Adrenal gland (tissue), 12 donors: ENCODE results near the gene PNPLA1. TPM values are rescaled to one million over a fixed set of nuclear protein-coding genes. Genes with fewer than 3 reads are reported as not detected.

ENCODE experiments used
- DNase-seq, 7 donors: peaks; one replicate each; pipeline ENCODE4 v3.0.0-alpha.2; 2019 to 2020
- H3K27ac ChIP-seq, 5 donors: fragments of 200-600 bp; sonication (generic) in 4 of 5; 1 replicate in 3 of 5; 2 replicates in 2 of 5; pipeline versions ENCODE4 v1.5.1 to v1.8.0; 2016 to 2020; ENCODE audit warnings: mild to moderate bottlenecking in 1 of 5
- H3K27me3 ChIP-seq: fragments of 200-600 bp; 2 replicates; pipeline ENCODE4 v1.8.0; 2021
- H3K36me3 ChIP-seq, 2 donors: fragments of 200-600 bp; replicated peaks in 1 of 2; 1 replicate in 1 of 2; 2 replicates in 1 of 2; pipeline versions ENCODE4 v1.5.1 to v1.8.0; 2018 to 2022
- H3K4me1 ChIP-seq, 2 donors: fragments of 200-600 bp; replicated peaks in 1 of 2; 1 replicate in 1 of 2; 2 replicates in 1 of 2; pipeline versions ENCODE4 v1.5.1 to v1.8.0; 2018 to 2021
- H3K4me3 ChIP-seq, 4 donors: fragments of 200-600 bp; sonication (generic) in 3 of 4; one replicate each; pipeline ENCODE4 v1.5.1; 2016 to 2018
- H3K9me3 ChIP-seq, 3 donors: fragments of 200-600 bp; sonication (generic) in 1 of 3; replicated peaks in 1 of 3; 1 replicate in 2 of 3; 2 replicates in 1 of 3; pipeline versions ENCODE4 v1.5.1 to v1.8.0; 2016 to 2021
- POLR2A ChIP-seq, 2 donors: fragments of 450-650 bp; IDR thresholded peaks; one replicate each; pipeline ENCODE4 v1.6.1; 2017; ENCODE audit warnings: antibody characterized with exemption in 2 of 2, mild to moderate bottlenecking in 2 of 2, moderate library complexity in 1 of 2
- WGBS, 4 donors: extraction: QIAGEN DNeasy Blood & Tissue Kit in 2 of 4; methylation state at CpG; one replicate each; pipeline versions ENCODE4 v1.1.5 to v1.1.7; 2013 to 2017; 5-methylcytosine and 5-hydroxymethylcytosine counted together
- intact Hi-C, 2 donors: fragments of 100-400 bp; cut with DNase I; formaldehyde crosslinking; loops; one replicate each; pipeline versions ENCODE4 v1.14.1 to v1.15.0; 2022 to 2023
- polyA plus RNA-seq, 3 donors: library from polyadenylated mRNA; stranded (reverse); fragments of 200-250 nt in 2 of 3; fragments of 350-450 nt in 1 of 3; fragmentation: Illumina TruSeq in 1 of 3; extraction: RNeasy Lipid Tissue Mini Kit (QIAGEN cat#74804) in 1 of 3; gene quantifications; one replicate each; pipeline ENCODE4 v1.2.3, GENCODE V29; 2013 to 2014
- total RNA-seq, 9 donors: library from RNA; depleted of rRNA in 4 of 9; stranded (reverse); fragments of >200 nt in 4 of 9; fragments of 120-200 nt in 1 of 9; fragmentation: NEBNext Ultra II Directional in 1 of 9; extraction: Animal tissue kit (Norgen Biotek cat#: 25700) in 1 of 9; gene quantifications; one replicate each; pipeline versions ENCODE4 v1.1.0 to v1.2.4, GENCODE V29; 2013 to 2023
- TF ChIP-seq, protein P1 (sequence below), 6 experiments: fragments of 450-650 bp in 4 of 6; fragments of 200-600 bp in 2 of 6; sonication (generic) in 1 of 6; IDR thresholded peaks; 1 replicate in 5 of 6; 2 replicates in 1 of 6; pipeline versions ENCODE4 v1.5.1 to v1.8.0; 2016 to 2021; ENCODE audit warnings: antibody characterized with exemption in 6 of 6, mild to moderate bottlenecking in 2 of 6, moderate library complexity in 1 of 6
- donor health status: healthy with polysubstance abuse.
- donor health status: Bipolar disorder and iron deficiency.
- donor health status: DM: yes; HTN: yes; CAD: no.
- donor health status: DM: no; HTN: no; CAD: no.
- donor health status: DM: no; HTN: no; CAD: no.
- donor health status: DM: yes; HTN: yes; CAD: no.

The PNPLA1 gene
- total and polyA plus RNA-seq, 12 donors: 0.11 to 1.6 (median 0.29) TPM; not detected in 6

DNA sequence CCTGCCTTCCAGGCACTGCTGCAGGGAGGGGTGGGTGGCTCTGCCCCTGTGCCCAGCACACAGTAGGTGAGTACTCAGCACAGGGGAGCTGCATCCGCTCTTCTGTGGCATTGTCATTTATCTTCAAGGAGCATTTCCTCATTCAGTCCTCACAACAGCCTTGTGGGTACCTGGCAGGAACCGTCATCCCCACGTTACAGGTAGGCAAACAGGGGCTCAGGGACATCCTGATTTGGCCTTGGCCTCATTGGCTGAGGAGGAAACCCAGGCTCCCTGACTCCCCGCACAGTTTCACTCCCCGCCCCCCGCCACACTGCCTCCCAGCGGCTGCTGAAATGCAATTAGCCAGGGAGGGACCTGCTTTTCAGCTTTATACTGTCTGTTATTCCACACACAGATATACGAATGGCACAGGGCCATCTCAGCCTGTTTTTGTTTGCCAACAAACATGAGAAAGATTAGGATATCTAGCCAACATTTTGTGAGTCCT, 24.2 kb upstream of the PNPLA1 start:
- Histone ChIP-seq H3K27ac (peak overlapping the region in 1 of 5 donors; percentile 41), H3K36me3 (no peaks in the 10 kb centered on the region), H3K9me3 (no peaks in the 10 kb centered on the region), H3K4me1 (peaks cover 0 to 25% of the 10 kb centered on the region in 2 donors), H3K4me3 (no peak overlapping the region), H3K27me3 (no peaks in the 10 kb centered on the region)
- TF ChIP-seq, protein P1, sequence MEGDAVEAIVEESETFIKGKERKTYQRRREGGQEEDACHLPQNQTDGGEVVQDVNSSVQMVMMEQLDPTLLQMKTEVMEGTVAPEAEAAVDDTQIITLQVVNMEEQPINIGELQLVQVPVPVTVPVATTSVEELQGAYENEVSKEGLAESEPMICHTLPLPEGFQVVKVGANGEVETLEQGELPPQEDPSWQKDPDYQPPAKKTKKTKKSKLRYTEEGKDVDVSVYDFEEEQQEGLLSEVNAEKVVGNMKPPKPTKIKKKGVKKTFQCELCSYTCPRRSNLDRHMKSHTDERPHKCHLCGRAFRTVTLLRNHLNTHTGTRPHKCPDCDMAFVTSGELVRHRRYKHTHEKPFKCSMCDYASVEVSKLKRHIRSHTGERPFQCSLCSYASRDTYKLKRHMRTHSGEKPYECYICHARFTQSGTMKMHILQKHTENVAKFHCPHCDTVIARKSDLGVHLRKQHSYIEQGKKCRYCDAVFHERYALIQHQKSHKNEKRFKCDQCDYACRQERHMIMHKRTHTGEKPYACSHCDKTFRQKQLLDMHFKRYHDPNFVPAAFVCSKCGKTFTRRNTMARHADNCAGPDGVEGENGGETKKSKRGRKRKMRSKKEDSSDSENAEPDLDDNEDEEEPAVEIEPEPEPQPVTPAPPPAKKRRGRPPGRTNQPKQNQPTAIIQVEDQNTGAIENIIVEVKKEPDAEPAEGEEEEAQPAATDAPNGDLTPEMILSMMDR (IDR thresholded peaks at IDR 0.05): peak in 2 of 6 experiments; percentile 8 to 9
- TF ChIP-seq POLR2A (IDR thresholded peaks at IDR 0.05): no peak
- DNase-seq: peak in 3 of 7 donors; percentile 37 to 57 (median 42)
- intact Hi-C loops: no loop called here
- WGBS, 4 donors: 39 to 53% (median 48%) methylated on average over 7 to 8 of the region's 8 CpGs

DNA sequence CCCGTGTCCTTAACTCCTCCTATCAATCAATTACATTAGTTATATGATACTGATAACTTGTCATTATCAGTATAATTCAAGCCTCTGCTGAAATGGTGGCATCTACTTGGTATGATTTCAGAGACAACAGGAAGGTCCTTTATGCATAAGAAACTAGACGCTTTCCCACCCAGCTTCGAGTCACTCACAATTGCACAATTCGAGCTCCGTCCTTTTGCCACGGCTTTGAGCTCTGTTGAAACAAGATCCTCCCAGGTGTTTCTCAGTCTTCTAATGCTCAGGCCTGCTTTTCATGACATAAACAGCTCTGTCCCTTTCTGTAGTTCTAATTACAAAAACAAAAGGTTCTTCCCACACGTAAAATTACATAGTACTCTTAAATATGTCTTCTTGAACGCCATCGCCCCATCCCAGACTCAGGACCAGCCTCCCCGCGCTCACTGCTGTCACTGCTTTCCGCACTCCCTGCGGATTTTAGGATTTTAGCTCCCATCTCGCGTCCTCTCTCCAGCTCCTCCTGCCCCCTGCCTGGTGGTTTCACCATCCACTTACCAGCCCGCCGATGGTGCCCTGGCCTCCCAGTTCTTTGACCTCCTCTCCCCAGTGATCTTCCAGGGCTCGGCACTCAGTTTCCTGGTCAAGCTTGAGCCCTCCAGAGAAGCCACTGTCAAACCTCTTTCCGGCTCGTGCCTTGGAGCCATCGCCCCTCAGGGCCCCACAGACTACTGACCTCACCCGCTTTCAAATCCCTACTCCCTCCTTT, 23.2 kb upstream of the PNPLA1 start:
- Histone ChIP-seq H3K27ac (no peak overlapping the region), H3K36me3 (no peaks in the 10 kb centered on the region), H3K4me3 (no peak overlapping the region), H3K9me3 (no peaks in the 10 kb centered on the region), H3K4me1 (peaks cover 0 to 25% of the 10 kb centered on the region in 2 donors), H3K27me3 (no peaks in the 10 kb centered on the region)
- intact Hi-C loops: no loop called here
- 90 to 93% (median 91%) methylated on average over 22 of the region's 22 CpGs for WGBS, 4 donors
- TF ChIP-seq, protein P1 (IDR thresholded peaks at IDR 0.05): no peak
- TF ChIP-seq POLR2A (IDR thresholded peaks at IDR 0.05): no peak
- DNase-seq: peak in 1 of 7 donors; percentile 35

DNA sequence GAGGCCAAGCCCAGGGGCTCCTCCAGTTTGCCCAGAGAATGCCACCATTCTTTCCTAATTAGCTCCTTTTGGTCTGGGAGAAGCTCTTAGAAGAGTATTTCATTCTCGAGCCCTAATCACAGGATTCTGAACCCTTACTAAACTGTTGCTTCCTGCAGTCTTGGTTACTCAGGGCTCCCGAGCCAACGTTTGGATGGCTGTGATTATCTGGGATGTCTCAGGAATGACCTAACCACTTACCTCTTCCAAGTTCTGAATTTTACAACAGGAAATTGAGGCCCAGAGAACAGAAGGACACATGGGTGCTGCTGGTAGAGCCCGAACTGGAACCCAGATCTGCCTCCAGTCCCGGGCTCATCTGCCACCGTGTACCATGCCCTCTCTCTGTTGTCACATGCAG, 22.2 kb upstream of the PNPLA1 start:
- Histone ChIP-seq H3K27ac (peak overlapping the region in 1 of 5 donors; percentile 28), H3K9me3 (no peaks in the 10 kb centered on the region), H3K4me1 (peaks cover 0 to 25% of the 10 kb centered on the region in 2 donors), H3K4me3 (no peak overlapping the region), H3K27me3 (no peaks in the 10 kb centered on the region), H3K36me3 (no peaks in the 10 kb centered on the region)
- 76 to 91% (median 87%) methylated on average over 6 of the region's 6 CpGs for WGBS, 4 donors
- TF ChIP-seq, protein P1 (IDR thresholded peaks at IDR 0.05): no peak
- no peak for TF ChIP-seq POLR2A (IDR thresholded peaks at IDR 0.05)
- intact Hi-C loops: no loop called here
- DNase-seq: no peak

DNA sequence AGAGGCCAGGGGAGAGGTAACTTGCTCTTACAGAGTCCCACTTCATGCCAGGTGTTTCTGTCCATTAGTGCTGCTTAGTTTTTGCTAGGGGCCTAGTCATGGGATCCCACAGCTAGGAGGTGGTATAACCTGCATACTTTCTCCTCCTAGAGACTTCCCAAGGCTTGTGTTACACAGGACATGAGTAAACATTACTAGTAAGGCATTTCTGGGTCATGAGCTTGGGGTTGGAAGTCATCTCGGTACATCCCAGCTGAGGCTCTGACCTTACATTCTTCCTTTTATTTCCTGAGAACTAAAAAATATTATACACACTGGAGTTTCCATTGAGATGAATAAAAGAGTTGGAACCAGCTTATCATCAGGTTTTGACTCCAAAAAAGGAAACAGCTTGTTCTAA, 20.9 kb upstream of the PNPLA1 start:
- Histone ChIP-seq H3K4me3 (no peak overlapping the region), H3K27ac (peak overlapping the region in 2 of 5 donors; percentile 59 to 66), H3K27me3 (no peaks in the 10 kb centered on the region), H3K9me3 (no peaks in the 10 kb centered on the region), H3K36me3 (no peaks in the 10 kb centered on the region), H3K4me1 (peaks cover 0 to 25% of the 10 kb centered on the region in 2 donors)
- WGBS, 4 donors: 18 to 32% (median 28%) methylated on average over 1 of the region's 1 CpG
- no peak for TF ChIP-seq POLR2A (IDR thresholded peaks at IDR 0.05)
- TF ChIP-seq, protein P1 (IDR thresholded peaks at IDR 0.05): no peak
- DNase-seq: no peak
- intact Hi-C loops: no loop called here
